Pancreas (tissue), 10 donors: ENCODE data around the gene DRD2. TPM values are rescaled to one million over a fixed set of nuclear protein-coding genes. Genes with fewer than 3 reads are reported as not detected.

Experiments
- ATAC-seq, 4 donors: fragments of 200-7000 bp; cut with Tn5 transposase; one replicate each; pipeline versions ENCODE4 v1.8.0 to v1.9.1; 2020; ENCODE audit warnings: mild to moderate bottlenecking in 4 of 4, moderate library complexity in 4 of 4
- DNase-seq, 6 donors: peaks; one replicate each; pipeline ENCODE4 v3.0.0-alpha.2; 2020
- FAIRE-seq: peaks from 2 replicates; lab custom pipeline; 2012; peaks lifted over from hg19 to GRCh38; lab: Jason Lieb, UNC
- H3K27ac ChIP-seq, 4 donors: fragments of 200-600 bp; sonication (generic); 1 replicate in 3 of 4; 2 replicates in 1 of 4; pipeline versions ENCODE4 v1.5.0 to v1.8.0; 2020
- H3K27me3 ChIP-seq, 4 donors: fragments of 200-600 bp; one replicate each; pipeline ENCODE4 v1.8.0; 2021
- H3K36me3 ChIP-seq, 3 donors: fragments of 200-600 bp; sonication (generic) in 1 of 3; one replicate each; pipeline versions ENCODE4 v1.5.0 to v1.8.0; 2020 to 2021
- H3K4me1 ChIP-seq, 3 donors: fragments of 200-600 bp; one replicate each; pipeline ENCODE4 v1.8.0; 2021
- H3K4me3 ChIP-seq, 4 donors: fragments of 200-600 bp; sonication (generic) in 2 of 4; one replicate each; pipeline versions ENCODE4 v1.5.0 to v1.8.0; 2020 to 2021
- H3K9me3 ChIP-seq, 4 donors: fragments of 200-600 bp; one replicate each; pipeline ENCODE4 v1.8.0; 2021
- CTCF ChIP-seq, 4 donors: fragments of 200-600 bp; sonication (generic) in 3 of 4; IDR thresholded peaks; one replicate each; pipeline versions ENCODE4 v1.5.0 to v1.8.0; 2021; ENCODE audit warnings: antibody characterized with exemption in 4 of 4
- WGBS, 2 donors: extraction: QIAGEN DNeasy Blood & Tissue Kit; methylation state at CpG; one replicate each; pipeline ENCODE4 v1.1.7; 2013; 5-methylcytosine and 5-hydroxymethylcytosine counted together
- intact Hi-C, 3 donors: fragments of 100-400 bp; cut with DNase I; formaldehyde crosslinking; loops; one replicate each; pipeline versions ENCODE4 v1.11.1 to v1.14.2; 2022
- polyA plus RNA-seq, 2 donors: library from polyadenylated mRNA; stranded (reverse); fragments of 200-250 nt; gene quantifications; one replicate each; pipeline ENCODE4 v1.2.3, GENCODE V29; 2013
- total RNA-seq, 6 donors: library from RNA; stranded (reverse); fragmentation: NEBNext Ultra II Directional in 4 of 6; extraction: Animal tissue kit (Norgen Biotek cat#: 25700) in 4 of 6; gene quantifications; one replicate each; pipeline versions ENCODE4 v1.2.1 to v1.2.4, GENCODE V29; 2021 to 2023
- donor health status: healthy with polysubstance abuse.
- donor health status: DM: no; HTN: no; CAD: no; lungs with moderate emphysema.
- donor health status: DM: no; HTN: no; CAD: no.
- donor health status: control.
- donor health status: control.
- donor health status: Bipolar disorder and iron deficiency.
- donor health status: DM: yes; HTN: yes; CAD: no.
- donor health status: DM: no; HTN: no; CAD: no.
- donor health status: DM: no; HTN: no; CAD: no.
- donor health status: DM: yes; HTN: yes; CAD: no.

DRD2 gene
- total and polyA plus RNA-seq, 8 donors = 0.19 to 0.63 (median 0.34) TPM; not detected in 5

GRCh38 chr11:113497066-113497910 lies 22.1 kb upstream of the DRD2 start:
- H3K4me1 ChIP-seq = no peaks in the 10 kb centered on the region
- H3K27me3 ChIP-seq = no peaks in the 10 kb centered on the region
- ATAC-seq (no peak), FAIRE-seq (no peak), DNase-seq (no peak)
- no peaks in the 10 kb centered on the region for H3K9me3 ChIP-seq
- intact Hi-C loops = no loop called here
- no peak for TF ChIP-seq CTCF (IDR thresholded peaks at IDR 0.05)
- H3K36me3 ChIP-seq = no peaks in the 10 kb centered on the region
- H3K27ac ChIP-seq = no peak overlapping the region
- WGBS, 2 donors = 53 to 62% methylated on average over 4 of the region's 4 CpGs
- no peak overlapping the region for H3K4me3 ChIP-seq

- no peak for DNase-seq
- no peak for ATAC-seq
- no peak for FAIRE-seq
- Histone ChIP-seq H3K36me3 (no peaks in the 10 kb centered on the region), H3K27ac (no peak overlapping the region), H3K27me3 (no peaks in the 10 kb centered on the region), H3K4me3 (no peak overlapping the region), H3K4me1 (no peaks in the 10 kb centered on the region), H3K9me3 (no peaks in the 10 kb centered on the region)
- no peak for TF ChIP-seq CTCF (IDR thresholded peaks at IDR 0.05)
- intact Hi-C loops = no loop called here
- WGBS, 2 donors = 52 to 53% methylated on average over 3 of the region's 3 CpGs
These were observed 20.9 kb upstream of the DRD2 start for GRCh38 chr11:113496026-113496651.

GRCh38 chr11:113494021-113494420 lies 18.8 kb upstream of the DRD2 start:
- FAIRE-seq (no peak), DNase-seq (no peak), ATAC-seq (no peak)
- Histone ChIP-seq H3K4me1 (no peaks in the 10 kb centered on the region), H3K27ac (no peak overlapping the region), H3K9me3 (no peaks in the 10 kb centered on the region), H3K27me3 (no peaks in the 10 kb centered on the region), H3K4me3 (no peak overlapping the region), H3K36me3 (no peaks in the 10 kb centered on the region)
- TF ChIP-seq CTCF (IDR thresholded peaks at IDR 0.05) = no peak
- intact Hi-C loops = no loop called here
- WGBS, 2 donors = 53 to 56% methylated on average over 6 of the region's 6 CpGs

- intact Hi-C loops = no loop called here
- H3K27me3 ChIP-seq = no peaks in the 10 kb centered on the region
- H3K36me3 ChIP-seq = no peaks in the 10 kb centered on the region
- H3K4me3 ChIP-seq = no peak overlapping the region
- no peak overlapping the region for H3K27ac ChIP-seq
- no peak for FAIRE-seq
- DNase-seq = no peak
- no peak for ATAC-seq
- WGBS, 2 donors = 65 to 69% methylated on average over 2 of the region's 2 CpGs
- TF ChIP-seq CTCF (IDR thresholded peaks at IDR 0.05) = no peak
- no peaks in the 10 kb centered on the region for H3K4me1 ChIP-seq
- no peaks in the 10 kb centered on the region for H3K9me3 ChIP-seq
These were observed 18.0 kb upstream of the DRD2 start for GRCh38 chr11:113493206-113493605.

- intact Hi-C loops = no loop called here
These were observed 13.7 kb upstream of the DRD2 start for GRCh38 chr11:113488931-113489351.

More at GRCh38 chr11:113488931-113489351, 13.7 kb upstream of the DRD2 start:
- no peak for FAIRE-seq
- H3K27me3 ChIP-seq = no peaks in the 10 kb centered on the region
- DNase-seq = no peak
- no peak for ATAC-seq
- H3K9me3 ChIP-seq = no peaks in the 10 kb centered on the region
- H3K36me3 ChIP-seq = no peaks in the 10 kb centered on the region
- H3K27ac ChIP-seq = no peak overlapping the region
- no peak for TF ChIP-seq CTCF (IDR thresholded peaks at IDR 0.05)
- no peak overlapping the region for H3K4me3 ChIP-seq
- no peaks in the 10 kb centered on the region for H3K4me1 ChIP-seq
